Spleen (tissue), 11 donors: ENCODE results near the gene OBSL1. TPM values are rescaled to one million over a fixed set of nuclear protein-coding genes. Genes with fewer than 3 reads are reported as not detected.

Source experiments
- DNase-seq: peaks from one replicate; pipeline ENCODE4 v3.0.0-alpha.2; 2020
- H3K27ac ChIP-seq, 8 donors: fragments of 200-600 bp; sonication (generic) in 7 of 8; 1 replicate in 4 of 8; 2 replicates in 4 of 8; pipeline versions ENCODE4 v1.5.0 to v1.8.0; 2016 to 2021; ENCODE audit warnings: inconsistent platforms in 4 of 8, mild to moderate bottlenecking in 4 of 8, moderate library complexity in 1 of 8
- H3K27me3 ChIP-seq, 7 donors: fragments of 200-600 bp; sonication (generic) in 6 of 7; replicated peaks in 1 of 7; 1 replicate in 4 of 7; 2 replicates in 3 of 7; pipeline versions ENCODE4 v1.5.0 to v1.8.0; 2016 to 2021; ENCODE audit warnings: inconsistent platforms in 3 of 7, mild to moderate bottlenecking in 1 of 7
- H3K36me3 ChIP-seq, 6 donors: fragments of 200-600 bp; sonication (generic) in 5 of 6; 1 replicate in 4 of 6; 2 replicates in 2 of 6; pipeline versions ENCODE4 v1.5.0 to v1.8.0; 2016 to 2021; ENCODE audit warnings: inconsistent platforms in 2 of 6
- H3K4me1 ChIP-seq, 6 donors: fragments of 200-600 bp; sonication (generic) in 5 of 6; 1 replicate in 3 of 6; 2 replicates in 3 of 6; pipeline versions ENCODE4 v1.5.0 to v1.8.0; 2016 to 2021; ENCODE audit warnings: inconsistent platforms in 3 of 6
- H3K4me3 ChIP-seq, 8 donors: fragments of 200-600 bp; sonication (generic) in 7 of 8; 1 replicate in 4 of 8; 2 replicates in 4 of 8; pipeline versions ENCODE4 v1.5.0 to v1.8.0; 2016 to 2021; ENCODE audit warnings: inconsistent platforms in 4 of 8, mild to moderate bottlenecking in 4 of 8, moderate library complexity in 2 of 8
- H3K9me3 ChIP-seq, 8 donors: fragments of 200-600 bp; sonication (generic) in 7 of 8; 1 replicate in 4 of 8; 2 replicates in 4 of 8; pipeline versions ENCODE4 v1.5.0 to v1.8.0; 2016 to 2021; ENCODE audit warnings: inconsistent platforms in 4 of 8
- POLR2A ChIP-seq, 3 donors: fragments of 450-650 bp; IDR thresholded peaks; one replicate each; pipeline ENCODE4 v1.5.1; 2017; ENCODE audit warnings: antibody characterized with exemption in 3 of 3, mild to moderate bottlenecking in 1 of 3
- POLR2AphosphoS5 ChIP-seq, 3 donors: sonication (generic); formaldehyde crosslinking; IDR thresholded peaks; one replicate each; pipeline ENCODE4 v1.5.1; 2017; ENCODE audit warnings: antibody characterized with exemption in 3 of 3
- WGBS, 5 donors: extraction: QIAGEN DNeasy Blood & Tissue Kit in 3 of 5; methylation state at CpG; one replicate each; pipeline versions ENCODE4 v1.1.5 to v1.1.7; 2013 to 2018; 5-methylcytosine and 5-hydroxymethylcytosine counted together
- intact Hi-C: fragments of 100-400 bp; cut with DNase I; formaldehyde crosslinking; loops from one replicate; pipeline ENCODE4 v1.15.0; 2023; ENCODE audit warnings: low total_unique reads
- polyA plus RNA-seq, 3 donors: library from polyadenylated mRNA; stranded (reverse); fragments of 200-250 nt; gene quantifications; one replicate each; pipeline ENCODE4 v1.2.1, GENCODE V29; 2013
- total RNA-seq, 7 donors: library from RNA; depleted of rRNA in 3 of 7; stranded (reverse); fragments of >200 nt in 3 of 7; fragmentation: NEBNext Ultra II Directional in 4 of 7; extraction: Animal tissue kit (Norgen Biotek cat#: 25700) in 4 of 7; gene quantifications; one replicate each; pipeline versions ENCODE4 v1.1.0 to v1.2.1, GENCODE V29; 2016 to 2021
- TF ChIP-seq, protein P1 (sequence below), 11 experiments: fragments of 200-600 bp in 7 of 11; fragments of 450-650 bp in 4 of 11; sonication (generic) in 4 of 11; IDR thresholded peaks in 8 of 11; conservative IDR thresholded peaks in 3 of 11; 1 replicate in 7 of 11; 2 replicates in 4 of 11; pipeline versions ENCODE4 v1.4.0 to v1.8.0; 2016 to 2021; ENCODE audit warnings: antibody characterized with exemption in 11 of 11, inconsistent platforms in 4 of 11, mild to moderate bottlenecking in 1 of 11
- donor health status: healthy with polysubstance abuse.
- donor health status: DM: no; HTN: no; CAD: no; lungs with moderate emphysema.
- donor health status: DM: no; HTN: no; CAD: no.
- donor health status: Bipolar disorder and iron deficiency.
- donor health status: healthy.
- donor health status: DM: no; HTN: no; CAD: no.
- donor health status: DM: yes; HTN: yes; CAD: no.

Gene OBSL1
- total and polyA plus RNA-seq, 10 donors, result 15.9 to 51.6 (median 31.0) TPM

DNA sequence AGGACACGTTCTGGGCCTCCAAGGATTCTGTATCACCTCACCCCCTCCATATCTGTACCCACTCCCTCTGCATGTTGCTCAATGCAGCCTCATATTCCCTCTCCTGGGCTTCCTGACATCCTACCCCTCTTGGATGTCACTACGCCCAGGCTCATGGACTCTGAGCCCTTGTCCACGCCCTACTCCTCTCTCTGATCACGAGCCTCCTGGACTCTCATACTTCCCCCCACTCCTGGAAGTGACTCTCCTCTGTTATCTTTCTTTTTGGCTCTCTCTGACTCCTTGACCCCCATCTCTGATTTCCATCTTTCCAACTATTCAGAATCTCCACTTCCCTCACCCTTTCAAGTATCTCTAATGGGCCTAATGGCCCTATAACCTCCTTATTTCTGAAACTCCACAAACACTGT, 25.4 kb downstream of the OBSL1 start:
- intact Hi-C loops, result no loop called here

DNA sequence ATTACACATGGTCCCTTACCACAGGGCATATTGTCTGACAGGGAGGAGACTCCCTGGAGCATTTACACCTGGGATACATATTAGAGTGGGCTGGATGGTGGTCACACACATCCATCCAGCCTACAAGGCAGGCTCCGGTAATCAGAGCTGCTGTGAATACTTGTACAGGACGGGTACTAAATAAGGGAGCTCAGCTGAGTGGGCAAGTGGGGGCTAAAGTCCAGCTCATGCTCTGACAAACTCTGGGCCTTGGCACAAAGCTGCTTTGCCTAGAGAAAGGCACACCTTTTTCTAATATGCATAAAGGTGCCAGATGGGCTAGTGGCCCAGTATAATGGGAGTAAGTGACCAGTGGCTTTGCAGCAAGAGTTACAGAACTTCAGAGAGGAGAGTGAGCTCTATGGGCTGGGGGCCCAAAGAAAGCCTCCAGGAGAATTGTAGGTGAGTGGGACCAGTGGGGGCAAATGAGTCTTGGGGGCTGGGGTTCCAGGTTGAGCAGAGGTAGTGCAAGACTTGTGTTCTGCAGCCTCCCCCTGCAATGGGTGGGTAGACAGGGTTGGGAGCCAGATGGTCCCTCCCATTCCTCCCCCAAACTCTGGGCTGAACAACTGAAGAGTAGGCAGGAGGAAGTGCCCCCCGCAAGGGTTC, 25.9 kb downstream of the OBSL1 start:
- Histone ChIP-seq H3K4me3 (no peak overlapping the region), H3K4me1 (peaks cover 19 to 40% (median 35%) of the 10 kb centered on the region in 6 donors), H3K27ac (no peak overlapping the region), H3K27me3 (peaks cover 0 to 98% (median 7%) of the 10 kb centered on the region in 7 donors), H3K36me3 (peaks cover 0 to 5% (median 0%) of the 10 kb centered on the region in 6 donors), H3K9me3 (no peaks in the 10 kb centered on the region)
- WGBS, 5 donors, result 75 to 96% (median 82%) methylated on average over 3 of the region's 3 CpGs
- intact Hi-C loops, result no loop called here
- TF ChIP-seq, protein P1, sequence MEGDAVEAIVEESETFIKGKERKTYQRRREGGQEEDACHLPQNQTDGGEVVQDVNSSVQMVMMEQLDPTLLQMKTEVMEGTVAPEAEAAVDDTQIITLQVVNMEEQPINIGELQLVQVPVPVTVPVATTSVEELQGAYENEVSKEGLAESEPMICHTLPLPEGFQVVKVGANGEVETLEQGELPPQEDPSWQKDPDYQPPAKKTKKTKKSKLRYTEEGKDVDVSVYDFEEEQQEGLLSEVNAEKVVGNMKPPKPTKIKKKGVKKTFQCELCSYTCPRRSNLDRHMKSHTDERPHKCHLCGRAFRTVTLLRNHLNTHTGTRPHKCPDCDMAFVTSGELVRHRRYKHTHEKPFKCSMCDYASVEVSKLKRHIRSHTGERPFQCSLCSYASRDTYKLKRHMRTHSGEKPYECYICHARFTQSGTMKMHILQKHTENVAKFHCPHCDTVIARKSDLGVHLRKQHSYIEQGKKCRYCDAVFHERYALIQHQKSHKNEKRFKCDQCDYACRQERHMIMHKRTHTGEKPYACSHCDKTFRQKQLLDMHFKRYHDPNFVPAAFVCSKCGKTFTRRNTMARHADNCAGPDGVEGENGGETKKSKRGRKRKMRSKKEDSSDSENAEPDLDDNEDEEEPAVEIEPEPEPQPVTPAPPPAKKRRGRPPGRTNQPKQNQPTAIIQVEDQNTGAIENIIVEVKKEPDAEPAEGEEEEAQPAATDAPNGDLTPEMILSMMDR (IDR thresholded peaks at IDR 0.05 in 8 of 11, conservative IDR thresholded peaks at IDR 0.05 in 3 of 11), result no peak
- TF ChIP-seq POLR2AphosphoS5 (IDR thresholded peaks at IDR 0.05) (no peak), POLR2A (IDR thresholded peaks at IDR 0.05) (no peak)
- DNase-seq, result no peak

More for the DNA sequence above, 25.4 kb downstream of the OBSL1 start:
- Histone ChIP-seq H3K27ac (no peak overlapping the region), H3K4me3 (no peak overlapping the region), H3K36me3 (no peaks in the 10 kb centered on the region), H3K4me1 (peaks cover 19 to 39% (median 35%) of the 10 kb centered on the region in 6 donors), H3K27me3 (peaks cover 0 to 98% (median 8%) of the 10 kb centered on the region in 7 donors), H3K9me3 (no peaks in the 10 kb centered on the region)
- DNase-seq, result no peak
- no peak for TF ChIP-seq POLR2A (IDR thresholded peaks at IDR 0.05)
- 51 to 74% (median 63%) methylated on average over 4 of the region's 4 CpGs for WGBS, 5 donors

DNA sequence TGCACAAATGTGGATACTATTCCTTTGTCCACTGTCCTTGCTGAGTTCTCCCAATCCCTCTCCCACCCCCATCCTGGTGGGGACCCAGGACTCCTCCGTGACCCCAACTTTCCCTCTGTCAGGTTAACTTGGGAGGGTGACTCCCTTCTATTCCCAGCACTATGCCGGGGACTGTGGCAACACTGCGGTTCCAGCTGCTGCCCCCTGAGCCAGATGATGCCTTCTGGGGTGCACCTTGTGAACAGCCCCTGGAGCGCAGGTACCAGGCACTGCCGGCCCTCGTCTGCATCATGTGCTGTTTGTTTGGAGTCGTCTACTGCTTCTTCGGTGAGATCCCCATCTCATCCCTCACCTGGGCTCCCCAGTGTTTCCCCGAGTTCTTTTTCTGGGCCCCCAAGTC, 26.8 kb downstream of the OBSL1 start:
- Histone ChIP-seq H3K9me3 (no peaks in the 10 kb centered on the region), H3K36me3 (peaks cover 0 to 13% (median 4%) of the 10 kb centered on the region in 6 donors), H3K4me1 (peaks cover 19 to 40% (median 35%) of the 10 kb centered on the region in 6 donors), H3K4me3 (peak overlapping the region in 4 of 8 donors; percentile 73 to 83 (median 78)), H3K27me3 (peaks cover 0 to 98% (median 7%) of the 10 kb centered on the region in 7 donors), H3K27ac (peak overlapping the region in 2 of 8 donors; percentile 55 to 82)
- intact Hi-C loops, result loop anchor here (5.0 kb wide), 1 partner anchor 98 kb away; no protein-coding TSS in a partner anchor
- no peak for TF ChIP-seq POLR2AphosphoS5 (IDR thresholded peaks at IDR 0.05)
- TF ChIP-seq POLR2A (IDR thresholded peaks at IDR 0.05), result no peak
- TF ChIP-seq, protein P1 (IDR thresholded peaks at IDR 0.05 in 8 of 11, conservative IDR thresholded peaks at IDR 0.05 in 3 of 11), result no peak
- peak; percentile 79 for DNase-seq
- WGBS, 5 donors, result 47 to 61% (median 49%) methylated on average over 9 of the region's 9 CpGs

DNA sequence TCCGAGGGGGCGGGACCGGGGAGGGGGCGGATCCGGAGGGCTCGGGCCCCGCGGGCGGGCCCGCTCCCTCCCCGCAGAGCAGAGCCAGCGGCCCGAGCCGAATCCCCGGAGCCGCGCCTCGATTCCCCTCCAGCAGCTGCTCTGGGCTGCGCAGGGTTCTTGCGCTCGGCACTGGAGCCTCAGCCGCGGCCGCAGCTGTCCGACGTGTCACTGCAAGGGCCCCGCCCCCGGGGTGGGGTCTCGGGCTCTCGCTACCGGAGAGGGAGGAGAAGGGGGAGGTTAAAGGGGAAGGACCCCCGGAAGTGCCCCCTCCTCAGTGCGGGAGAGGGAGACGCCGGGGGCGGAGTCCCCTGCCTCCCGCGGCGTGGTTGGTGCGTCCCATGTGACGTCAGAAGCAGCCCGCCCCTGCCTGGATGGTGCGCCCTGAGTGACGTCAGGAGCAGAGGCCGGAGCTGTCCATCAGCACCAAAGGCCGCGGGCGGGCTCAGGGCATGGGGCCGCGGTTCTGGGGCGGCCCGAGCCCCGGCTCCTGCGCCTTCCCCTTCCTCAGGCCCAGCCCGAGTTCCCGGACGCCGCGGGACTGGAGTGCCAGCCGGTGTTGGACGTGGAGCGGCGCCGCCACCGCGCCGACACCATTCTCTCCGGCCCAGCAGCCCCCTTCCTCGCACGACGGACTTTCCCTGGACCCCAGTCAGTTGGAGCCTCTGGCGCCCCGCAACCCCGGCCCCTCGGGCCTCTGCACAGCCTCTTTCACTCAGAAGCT, 27.6 kb downstream of the OBSL1 start, which contains the start of the genes CHPF and TMEM198:
Gene CHPF, minus strand, starts transcription at position 214 of the 763 bp plus-strand sequence. CDS start 271 bp downstream, outside the sequence.
Gene TMEM198, plus strand, starts transcription at position 433 of the 763 bp plus-strand sequence. CDS start 700 bp downstream, outside the sequence.
- intact Hi-C loops, result loop anchor here (5.0 kb wide), 1 partner anchor 99 kb away; no protein-coding TSS in a partner anchor
- TF ChIP-seq POLR2AphosphoS5 (IDR thresholded peaks at IDR 0.05), result peak; percentile 41 to 80 (median 75)
- TF ChIP-seq POLR2A (IDR thresholded peaks at IDR 0.05), result no peak
- TF ChIP-seq, protein P1 (IDR thresholded peaks at IDR 0.05 in 8 of 11, conservative IDR thresholded peaks at IDR 0.05 in 3 of 11), result no peak
- H3K4me3 ChIP-seq, result peak within 1 kb of the TSS; percentile 36 to 83 (median 76)

More for the DNA sequence above, 27.6 kb downstream of the OBSL1 start, which contains the start of the genes CHPF and TMEM198:
- Histone ChIP-seq H3K27me3 (peaks cover 0 to 98% (median 7%) of the 10 kb centered on the region in 7 donors), H3K4me1 (peaks cover 19 to 40% (median 35%) of the 10 kb centered on the region in 6 donors), H3K27ac (peak within 1 kb of the TSS; percentile 3 to 87 (median 84)), H3K9me3 (no peaks in the 10 kb centered on the region), H3K36me3 (peaks cover 0 to 19% (median 6%) of the 10 kb centered on the region in 6 donors)
- 0 to 3% (median 1%) methylated on average over 18 to 75 of the region's 75 CpGs for WGBS, 5 donors
- DNase-seq, result peak; percentile 96
